ENCODE results near the gene ATP5PD.

ATP5PD gene

GRCh38 chr17:75084039-75084660 lies 37.4 kb upstream of the ATP5PD start:
- DNase-seq (ENCODE audit: extremely low spot score) = no peak
- ChIA-PET CTCF (interaction anchor here (0.8 to 1.6 kb wide), 5 partner anchors 15 to 122 kb away, joined by 3 to 7 read pairs (median 4); partner anchors contain the start of gene NUP85), POLR2A (interaction anchor here (0.7 kb wide), 1 partner anchor 30 kb away, joined by 3 read pairs; no protein-coding TSS in a partner anchor)
- no peak for TF ChIP-seq CTCF (IDR thresholded peaks at IDR 0.05; ENCODE audit: control extremely low read depth, extremely low read depth, low read depth, missing control alignments)

DNA sequence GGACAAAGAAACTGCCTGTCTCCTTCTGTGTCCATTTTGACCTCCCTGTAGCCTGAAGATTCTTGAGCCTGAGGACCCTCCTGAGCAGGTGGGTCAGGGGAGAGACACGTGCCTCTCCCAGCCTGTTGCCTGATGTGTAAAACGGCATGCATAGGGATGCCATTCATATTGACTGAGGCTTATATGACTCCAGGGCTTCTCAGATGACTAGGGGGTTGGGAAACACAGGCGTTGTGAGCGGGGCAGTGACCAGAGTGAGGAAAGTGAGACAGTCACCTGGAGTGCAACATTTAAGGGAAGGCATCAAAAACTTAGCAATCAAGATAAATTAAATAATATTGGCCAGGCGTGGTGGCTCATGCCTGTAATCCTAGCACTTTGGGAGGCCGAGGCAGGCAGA lies 35.9 kb upstream of the ATP5PD start:
- ChIA-PET POLR2A (no interaction called here), CTCF (interaction anchor here (0.9 to 2.3 kb wide), 3 partner anchors 19 to 31 kb away, joined by 3 to 12 read pairs (median 5); no protein-coding TSS in a partner anchor)
- TF ChIP-seq CTCF (IDR thresholded peaks at IDR 0.05; ENCODE audit: control extremely low read depth, extremely low read depth, low read depth, missing control alignments) = no peak
- no peak for DNase-seq (ENCODE audit: extremely low spot score)

GRCh38 chr17:75081611-75082540 lies 35.1 kb upstream of the ATP5PD start:
- no peak for DNase-seq (ENCODE audit: extremely low spot score)
- ChIA-PET CTCF (interaction anchor here (0.8 to 2.3 kb wide), 8 partner anchors 12 to 189 kb away, joined by 3 to 12 read pairs (median 4); partner anchors contain the start of genes MIF4GD, MRPL58 and NT5C), POLR2A (interaction anchor here (1.0 kb wide), 1 partner anchor 35 kb away, joined by 3 read pairs; the partner anchor contains the start of genes ATP5PD and KCTD2)
- TF ChIP-seq CTCF (IDR thresholded peaks at IDR 0.05; ENCODE audit: control extremely low read depth, extremely low read depth, low read depth, missing control alignments) = no peak

DNA sequence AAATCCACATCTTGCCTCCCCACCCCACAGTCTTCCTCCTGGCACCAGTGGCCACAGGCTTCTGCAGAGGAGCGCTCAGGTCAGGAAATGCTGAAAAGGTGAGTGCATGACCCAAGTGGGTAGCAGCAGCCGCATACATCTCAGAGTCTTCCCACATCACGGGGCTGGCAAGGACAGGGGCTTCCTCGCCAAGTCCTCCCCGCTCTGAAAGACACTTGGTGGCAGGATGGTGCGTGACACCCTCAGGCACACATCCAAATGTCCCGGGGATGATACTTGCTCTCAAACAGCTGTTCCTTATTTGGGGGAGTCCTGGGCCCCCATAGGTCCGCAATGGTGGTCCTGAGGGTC lies 32.2 kb upstream of the ATP5PD start:
- DNase-seq (ENCODE audit: extremely low spot score) = no peak
- ChIA-PET POLR2A (interaction anchor here (0.9 kb wide), 1 partner anchor 36 kb away, joined by 3 read pairs; no protein-coding TSS in a partner anchor), CTCF (interaction anchor here (0.9 to 3.9 kb wide), 8 partner anchors 9 to 123 kb away, joined by 3 to 23 read pairs (median 6); partner anchors contain the start of gene SLC16A5)

DNA sequence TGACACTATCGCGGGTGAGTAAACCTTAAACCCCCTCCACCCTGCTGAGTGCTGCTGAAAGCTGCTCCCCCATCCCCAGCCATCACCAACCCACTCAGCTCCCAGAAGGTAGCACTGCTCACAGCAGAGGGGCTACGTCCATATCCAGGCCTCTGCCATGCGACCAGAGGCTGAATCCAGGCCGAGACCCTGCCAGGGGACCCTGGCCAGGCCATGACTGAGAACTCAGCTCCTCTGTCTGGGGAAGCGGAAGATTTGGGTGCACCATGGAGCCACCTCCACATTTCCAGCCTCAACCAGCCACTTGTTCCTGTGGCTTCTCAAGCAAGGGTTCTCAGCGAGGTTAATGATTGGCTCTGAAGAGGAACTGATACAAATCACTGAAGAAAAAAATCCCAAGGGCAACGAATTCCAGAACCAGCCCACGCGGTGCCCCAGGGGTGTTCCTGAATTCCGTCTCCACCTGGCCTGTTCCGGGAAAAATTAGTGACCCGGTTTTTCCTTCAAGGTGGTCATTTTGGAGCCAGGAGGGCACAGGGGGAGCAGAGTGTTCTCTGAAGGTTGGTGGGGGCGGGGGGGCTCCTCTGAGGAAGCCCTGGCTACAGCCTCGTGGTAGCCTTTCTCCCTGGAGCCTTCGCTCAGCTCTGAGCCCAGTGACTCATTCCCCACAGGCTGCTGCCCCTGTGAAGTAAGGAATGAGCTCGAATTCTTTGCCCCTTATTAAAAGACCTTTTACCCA lies 31.7 kb upstream of the ATP5PD start:
- POLR2A ChIA-PET = interaction anchor here (0.6 to 0.9 kb wide), 2 partner anchors 27 to 36 kb away, joined by 3 to 4 read pairs; no protein-coding TSS in a partner anchor
- CTCF ChIA-PET = interaction anchor here (0.9 to 3.9 kb wide), 11 partner anchors 9 to 123 kb away, joined by 3 to 23 read pairs (median 5); partner anchors contain the start of gene SLC16A5
- no peak for TF ChIP-seq CTCF (IDR thresholded peaks at IDR 0.05; ENCODE audit: control extremely low read depth, extremely low read depth, low read depth, missing control alignments)
- DNase-seq (ENCODE audit: extremely low spot score) = peak; percentile 74

More for the DNA sequence above, 32.2 kb upstream of the ATP5PD start:
- TF ChIP-seq CTCF (IDR thresholded peaks at IDR 0.05; ENCODE audit: control extremely low read depth, extremely low read depth, low read depth, missing control alignments) = no peak
